ENCODE measurements around the gene CUBN. TPM values are rescaled to one million over a fixed set of nuclear protein-coding genes. Genes with fewer than 3 reads are reported as not detected.

Gene CUBN
- total and polyA plus RNA-seq, 2 experiments from 2014 or later = 0.41 to 0.65 TPM

DNA sequence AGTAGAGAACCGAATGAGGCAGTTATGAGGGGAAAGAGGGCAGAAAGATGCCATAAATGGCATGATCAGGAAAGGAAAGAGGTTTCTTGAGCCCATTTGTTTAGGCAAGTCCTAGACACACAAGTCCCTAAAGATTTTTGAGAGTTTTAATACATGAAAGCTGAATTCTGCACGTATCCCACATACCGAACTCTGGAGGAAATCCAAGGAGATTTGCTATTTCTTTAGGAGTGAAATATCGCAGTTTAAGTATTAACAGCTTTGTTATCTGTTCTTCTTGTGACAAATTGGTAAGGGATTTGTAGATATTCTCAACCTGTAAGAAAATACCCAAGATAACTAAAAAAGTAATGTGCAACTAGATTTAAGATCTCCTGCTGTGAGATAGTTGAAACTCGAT, 23.7 kb upstream of the CUBN start:
- Histone ChIP-seq H3K4me3 (no peak overlapping the region), H3K9me3 (ENCODE audit: low read depth) (no peaks in the 10 kb centered on the region), H3K4me2 (ENCODE audit: unreplicated experiment) (no peak overlapping the region), H4K20me1 (ENCODE audit: insufficient read depth) (no peaks in the 10 kb centered on the region), H3K36me3 (ENCODE audit: low read depth) (no peaks in the 10 kb centered on the region), H3F3A (ENCODE audit: insufficient read depth) (no peaks in the 10 kb centered on the region), H3K9me2 (ENCODE audit: insufficient read depth) (no peaks in the 10 kb centered on the region), H3K27me3 (replicated peaks; ENCODE audit: insufficient read depth) (no peaks in the 10 kb centered on the region), H2AFZ (no peak overlapping the region), H3K79me2 (ENCODE audit: insufficient read depth) (no peaks in the 10 kb centered on the region), H3K27ac (no peak overlapping the region), H3K9ac (no peak overlapping the region), H3K4me1 (ENCODE audit: insufficient read depth) (no peaks in the 10 kb centered on the region)
- in situ Hi-C loops (cut with MboI) = no loop called here
- no peak for DNase-seq
- 96% methylated on average over 5 of the region's 5 CpGs for WGBS, 2 experiments (ENCODE audit: low coverage in 1 of 2, low lambda C conversion rate in 2 of 2, missing lambda C conversion rate in 2 of 2)
- TF ChIP-seq EZH2 (IDR thresholded peaks at IDR 0.05; ENCODE audit: insufficient read depth, poor library complexity, severe bottlenecking) (no peak), EZH2phosphoT487 (IDR thresholded peaks at IDR 0.05; ENCODE audit: insufficient read depth, low read depth) (no peak)

GRCh38 chr10:17151716-17152115, 22.1 kb upstream of the CUBN start:
- WGBS, 2 experiments (ENCODE audit: low coverage in 1 of 2, low lambda C conversion rate in 2 of 2, missing lambda C conversion rate in 2 of 2) = 52 to 74% methylated on average over 1 of the region's 1 CpG
- Histone ChIP-seq H3K4me1 (ENCODE audit: insufficient read depth) (no peaks in the 10 kb centered on the region), H3K79me2 (ENCODE audit: insufficient read depth) (no peaks in the 10 kb centered on the region), H2AFZ (no peak overlapping the region), H3K27me3 (replicated peaks; ENCODE audit: insufficient read depth) (no peaks in the 10 kb centered on the region), H3K9me3 (ENCODE audit: low read depth) (no peaks in the 10 kb centered on the region), H3F3A (ENCODE audit: insufficient read depth) (no peaks in the 10 kb centered on the region), H4K20me1 (ENCODE audit: insufficient read depth) (no peaks in the 10 kb centered on the region), H3K36me3 (ENCODE audit: low read depth) (no peaks in the 10 kb centered on the region), H3K4me2 (ENCODE audit: unreplicated experiment) (no peak overlapping the region), H3K9ac (no peak overlapping the region), H3K9me2 (ENCODE audit: insufficient read depth) (no peaks in the 10 kb centered on the region), H3K4me3 (no peak overlapping the region), H3K27ac (no peak overlapping the region)
- TF ChIP-seq EZH2 (IDR thresholded peaks at IDR 0.05; ENCODE audit: insufficient read depth, poor library complexity, severe bottlenecking) (no peak), EZH2phosphoT487 (IDR thresholded peaks at IDR 0.05; ENCODE audit: insufficient read depth, low read depth) (no peak)
- DNase-seq = no peak
- in situ Hi-C loops (cut with MboI) = no loop called here

GRCh38 chr10:17147884-17148489, 18.4 kb upstream of the CUBN start:
- Histone ChIP-seq H3K9me3 (ENCODE audit: low read depth) (no peaks in the 10 kb centered on the region), H4K20me1 (ENCODE audit: insufficient read depth) (no peaks in the 10 kb centered on the region), H3K4me2 (ENCODE audit: unreplicated experiment) (no peak overlapping the region), H3K27ac (no peak overlapping the region), H3F3A (ENCODE audit: insufficient read depth) (no peaks in the 10 kb centered on the region), H3K36me3 (ENCODE audit: low read depth) (no peaks in the 10 kb centered on the region), H3K9me2 (ENCODE audit: insufficient read depth) (no peaks in the 10 kb centered on the region), H3K79me2 (ENCODE audit: insufficient read depth) (no peaks in the 10 kb centered on the region), H3K4me1 (ENCODE audit: insufficient read depth) (no peaks in the 10 kb centered on the region), H3K27me3 (replicated peaks; ENCODE audit: insufficient read depth) (no peaks in the 10 kb centered on the region), H2AFZ (no peak overlapping the region), H3K4me3 (no peak overlapping the region), H3K9ac (no peak overlapping the region)
- TF ChIP-seq EZH2 (IDR thresholded peaks at IDR 0.05; ENCODE audit: insufficient read depth, poor library complexity, severe bottlenecking) = no peak
- no peak for TF ChIP-seq EZH2phosphoT487 (IDR thresholded peaks at IDR 0.05; ENCODE audit: insufficient read depth, low read depth)
- no peak for DNase-seq
- in situ Hi-C loops (cut with MboI) = no loop called here
- WGBS, 2 experiments (ENCODE audit: low coverage in 1 of 2, low lambda C conversion rate in 2 of 2, missing lambda C conversion rate in 2 of 2) = 98 to 99% methylated on average over 5 of the region's 5 CpGs

GRCh38 chr10:17146892-17147291, 17.3 kb upstream of the CUBN start:
- Histone ChIP-seq H3K9me2 (ENCODE audit: insufficient read depth) (no peaks in the 10 kb centered on the region), H3K36me3 (ENCODE audit: low read depth) (no peaks in the 10 kb centered on the region), H2AFZ (no peak overlapping the region), H3K4me2 (ENCODE audit: unreplicated experiment) (no peak overlapping the region), H3K27me3 (replicated peaks; ENCODE audit: insufficient read depth) (no peaks in the 10 kb centered on the region), H3K9me3 (ENCODE audit: low read depth) (no peaks in the 10 kb centered on the region), H4K20me1 (ENCODE audit: insufficient read depth) (no peaks in the 10 kb centered on the region), H3K4me1 (ENCODE audit: insufficient read depth) (no peaks in the 10 kb centered on the region), H3K4me3 (no peak overlapping the region), H3K9ac (no peak overlapping the region), H3F3A (ENCODE audit: insufficient read depth) (no peaks in the 10 kb centered on the region), H3K27ac (no peak overlapping the region), H3K79me2 (ENCODE audit: insufficient read depth) (no peaks in the 10 kb centered on the region)
- TF ChIP-seq EZH2phosphoT487 (IDR thresholded peaks at IDR 0.05; ENCODE audit: insufficient read depth, low read depth) (no peak), EZH2 (IDR thresholded peaks at IDR 0.05; ENCODE audit: insufficient read depth, poor library complexity, severe bottlenecking) (no peak)
- in situ Hi-C loops (cut with MboI) = no loop called here
- WGBS, 2 experiments (ENCODE audit: low coverage in 1 of 2, low lambda C conversion rate in 2 of 2, missing lambda C conversion rate in 2 of 2) = 93 to 95% methylated on average over 3 of the region's 3 CpGs
- DNase-seq = no peak

GRCh38 chr10:17145239-17145638, 15.6 kb upstream of the CUBN start:
- Histone ChIP-seq H3K27ac (no peak overlapping the region), H3K27me3 (replicated peaks; ENCODE audit: insufficient read depth) (no peaks in the 10 kb centered on the region), H3K9ac (no peak overlapping the region), H3K4me1 (ENCODE audit: insufficient read depth) (no peaks in the 10 kb centered on the region), H4K20me1 (ENCODE audit: insufficient read depth) (no peaks in the 10 kb centered on the region), H3K9me3 (ENCODE audit: low read depth) (no peaks in the 10 kb centered on the region), H3F3A (ENCODE audit: insufficient read depth) (no peaks in the 10 kb centered on the region), H3K36me3 (ENCODE audit: low read depth) (no peaks in the 10 kb centered on the region), H2AFZ (no peak overlapping the region), H3K4me3 (no peak overlapping the region), H3K4me2 (ENCODE audit: unreplicated experiment) (no peak overlapping the region), H3K79me2 (ENCODE audit: insufficient read depth) (no peaks in the 10 kb centered on the region), H3K9me2 (ENCODE audit: insufficient read depth) (no peaks in the 10 kb centered on the region)
- 94 to 95% methylated on average over 1 of the region's 1 CpG for WGBS, 2 experiments (ENCODE audit: low coverage in 1 of 2, low lambda C conversion rate in 2 of 2, missing lambda C conversion rate in 2 of 2)
- no peak for DNase-seq
- in situ Hi-C loops (cut with MboI) = no loop called here
- TF ChIP-seq EZH2phosphoT487 (IDR thresholded peaks at IDR 0.05; ENCODE audit: insufficient read depth, low read depth) = no peak
- TF ChIP-seq EZH2 (IDR thresholded peaks at IDR 0.05; ENCODE audit: insufficient read depth, poor library complexity, severe bottlenecking) = no peak
